ENCODE data around the gene ENTPD6. TPM values are rescaled to one million over a fixed set of nuclear protein-coding genes. Genes with fewer than 3 reads are reported as not detected.

The ENTPD6 gene
- total RNA-seq, 2 donors from 2014 or later: 77.1 to 93.6 TPM

DNA sequence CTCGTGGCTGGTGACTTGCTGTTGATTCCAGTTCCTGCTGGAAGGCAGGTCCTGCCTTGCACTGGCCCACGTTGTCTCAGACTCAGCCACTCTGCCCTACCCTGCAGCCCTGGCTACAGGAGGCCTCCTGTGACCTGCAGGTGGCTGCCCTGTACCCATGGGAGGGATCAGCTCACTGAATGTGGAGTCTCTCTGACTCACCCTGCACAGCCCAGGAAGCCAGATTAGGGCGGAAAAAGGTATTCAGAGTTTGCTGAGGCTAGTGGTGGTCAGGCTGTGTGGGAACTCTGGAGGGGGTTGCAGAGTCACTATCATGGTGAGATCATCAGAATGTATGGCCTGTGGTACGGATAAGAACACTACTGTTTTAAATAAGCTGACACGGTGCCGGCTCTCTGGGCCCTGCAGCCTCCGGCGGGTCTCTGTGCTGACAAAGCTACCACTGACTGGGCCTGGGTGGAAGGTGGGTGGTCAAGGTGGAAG, 27.7 kb downstream of the ENTPD6 start:
- no peaks in the 10 kb centered on the region for H3K9me3 Mint-ChIP-seq
- no peaks in the 10 kb centered on the region for H3K27me3 Mint-ChIP-seq (ENCODE audit: insufficient read depth)
- Histone ChIP-seq H3K9ac (ENCODE audit: extremely low read depth, low read length, poor library complexity, severe bottlenecking) (peak overlapping the region; percentile 63), H3K4me3 (ENCODE audit: low read length) (no peak overlapping the region), H3K4me1 (ENCODE audit: control insufficient read depth, insufficient read depth, low read length) (peaks cover 14% of the 10 kb centered on the region), H3K27me3 (ENCODE audit: control insufficient read depth, insufficient read depth, low read length, poor library complexity, severe bottlenecking) (no peaks in the 10 kb centered on the region), H3K9me3 (ENCODE audit: control insufficient read depth, low read length) (no peaks in the 10 kb centered on the region), H3K27ac (ENCODE audit: low read depth, low read length) (peak overlapping the region; percentile 40), H3K36me3 (ENCODE audit: control insufficient read depth, insufficient read depth, low read length) (peaks cover 28% of the 10 kb centered on the region)
- H3K36me3 Mint-ChIP-seq (ENCODE audit: low read depth): peaks cover 17% of the 10 kb centered on the region
- peak; percentile 90 for DNase-seq
- peak overlapping the region; percentile 97 for H3K27ac Mint-ChIP-seq
- H3K4me1 Mint-ChIP-seq: peaks cover 17% of the 10 kb centered on the region
- 48 to 60% methylated on average over 4 to 8 of the region's 8 CpGs for WGBS, 2 experiments (ENCODE audit: insufficient coverage in 1 of 2, insufficient read length in 1 of 2)
- TF ChIP-seq, protein P1, sequence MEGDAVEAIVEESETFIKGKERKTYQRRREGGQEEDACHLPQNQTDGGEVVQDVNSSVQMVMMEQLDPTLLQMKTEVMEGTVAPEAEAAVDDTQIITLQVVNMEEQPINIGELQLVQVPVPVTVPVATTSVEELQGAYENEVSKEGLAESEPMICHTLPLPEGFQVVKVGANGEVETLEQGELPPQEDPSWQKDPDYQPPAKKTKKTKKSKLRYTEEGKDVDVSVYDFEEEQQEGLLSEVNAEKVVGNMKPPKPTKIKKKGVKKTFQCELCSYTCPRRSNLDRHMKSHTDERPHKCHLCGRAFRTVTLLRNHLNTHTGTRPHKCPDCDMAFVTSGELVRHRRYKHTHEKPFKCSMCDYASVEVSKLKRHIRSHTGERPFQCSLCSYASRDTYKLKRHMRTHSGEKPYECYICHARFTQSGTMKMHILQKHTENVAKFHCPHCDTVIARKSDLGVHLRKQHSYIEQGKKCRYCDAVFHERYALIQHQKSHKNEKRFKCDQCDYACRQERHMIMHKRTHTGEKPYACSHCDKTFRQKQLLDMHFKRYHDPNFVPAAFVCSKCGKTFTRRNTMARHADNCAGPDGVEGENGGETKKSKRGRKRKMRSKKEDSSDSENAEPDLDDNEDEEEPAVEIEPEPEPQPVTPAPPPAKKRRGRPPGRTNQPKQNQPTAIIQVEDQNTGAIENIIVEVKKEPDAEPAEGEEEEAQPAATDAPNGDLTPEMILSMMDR (conservative IDR thresholded peaks at IDR 0.05): peak; percentile 60
- peak overlapping the region; percentile 37 for H3K4me3 Mint-ChIP-seq

DNA sequence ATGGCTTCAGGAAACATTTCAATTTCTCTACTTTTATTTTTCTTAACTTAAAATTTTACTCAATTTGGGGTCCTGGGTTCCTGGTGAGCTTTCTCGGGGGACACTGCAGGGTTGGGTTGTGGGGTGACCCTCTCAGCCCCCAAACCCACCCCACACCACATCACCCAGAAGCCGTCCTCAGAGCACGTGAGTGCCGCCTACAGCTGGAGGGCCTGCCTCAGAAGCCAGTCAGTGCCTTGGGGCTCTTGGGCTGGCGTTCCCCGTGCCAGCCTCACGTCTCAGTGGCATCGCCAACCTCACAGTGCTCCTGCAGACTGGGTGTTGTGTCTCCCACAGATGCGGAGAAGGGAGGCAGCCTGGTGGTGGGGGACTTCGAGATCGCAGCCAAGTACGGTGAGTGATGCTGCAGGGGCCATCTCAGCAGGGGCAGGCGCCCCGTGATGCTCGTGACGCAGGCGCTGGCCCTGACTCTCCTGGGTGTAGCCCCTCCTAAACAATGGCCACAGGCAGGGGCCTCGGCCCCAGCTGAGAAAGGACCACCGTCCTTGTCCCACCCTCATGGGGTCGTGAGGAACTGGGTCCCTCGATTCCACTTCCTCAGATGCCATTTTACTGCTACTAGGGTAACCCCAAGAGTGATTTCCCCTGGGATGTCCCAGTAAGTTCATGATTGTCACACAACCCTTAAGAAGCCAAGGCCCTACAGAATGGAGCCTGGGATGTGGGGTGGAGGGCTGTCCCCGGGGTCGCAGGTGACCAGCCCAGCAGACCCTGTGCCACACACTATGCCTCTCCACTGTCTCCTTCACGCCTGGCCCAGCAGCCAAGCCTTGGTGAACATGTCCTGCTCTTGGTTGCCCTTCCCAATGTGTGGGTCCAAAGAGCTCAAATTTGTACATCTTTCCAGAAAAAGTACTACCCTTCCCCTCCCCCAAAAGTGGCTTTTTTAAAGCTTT, 28.5 kb downstream of the ENTPD6 start:
- peaks cover 15% of the 10 kb centered on the region for H3K36me3 Mint-ChIP-seq (ENCODE audit: low read depth)
- no peaks in the 10 kb centered on the region for H3K27me3 Mint-ChIP-seq (ENCODE audit: insufficient read depth)
- peaks cover 23% of the 10 kb centered on the region for H3K36me3 ChIP-seq (ENCODE audit: control insufficient read depth, insufficient read depth, low read length)
- 95% methylated on average over 19 to 24 of the region's 24 CpGs for WGBS, 2 experiments (ENCODE audit: insufficient coverage in 1 of 2, insufficient read length in 1 of 2)
- peaks cover 17% of the 10 kb centered on the region for H3K4me1 Mint-ChIP-seq
- H3K9me3 Mint-ChIP-seq: no peaks in the 10 kb centered on the region
- peak overlapping the region; percentile 63 for H3K9ac ChIP-seq (ENCODE audit: extremely low read depth, low read length, poor library complexity, severe bottlenecking)
- TF ChIP-seq, protein P1 (conservative IDR thresholded peaks at IDR 0.05): no peak
- H3K27me3 ChIP-seq (ENCODE audit: control insufficient read depth, insufficient read depth, low read length, poor library complexity, severe bottlenecking): no peaks in the 10 kb centered on the region
- H3K4me1 ChIP-seq (ENCODE audit: control insufficient read depth, insufficient read depth, low read length): peaks cover 14% of the 10 kb centered on the region
- no peaks in the 10 kb centered on the region for H3K9me3 ChIP-seq (ENCODE audit: control insufficient read depth, low read length)
- H3K4me3 ChIP-seq (ENCODE audit: low read length): no peak overlapping the region
- peak overlapping the region; percentile 37 for H3K4me3 Mint-ChIP-seq
- DNase-seq: peak; percentile 33
- H3K27ac ChIP-seq (ENCODE audit: low read depth, low read length): no peak overlapping the region
- peak overlapping the region; percentile 97 for H3K27ac Mint-ChIP-seq

DNA sequence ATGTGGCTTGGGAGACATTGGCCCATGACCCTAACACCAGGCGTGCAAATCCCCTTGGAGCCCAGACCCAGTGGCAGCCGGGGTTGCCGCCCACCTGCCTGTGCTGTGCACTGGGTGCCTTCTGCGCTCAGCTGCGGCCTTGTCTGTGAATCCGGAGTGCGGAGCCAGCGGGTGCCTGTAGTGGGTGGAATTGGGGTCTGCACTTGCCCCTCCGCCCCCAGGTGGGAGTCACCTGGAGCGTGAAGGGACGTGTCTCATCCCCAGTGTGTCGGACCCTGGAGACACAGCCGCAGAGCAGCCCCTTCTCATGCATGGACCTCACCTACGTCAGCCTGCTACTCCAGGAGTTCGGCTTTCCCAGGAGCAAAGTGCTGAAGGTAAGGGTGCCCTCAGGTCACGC, 29.4 kb downstream of the ENTPD6 start:
- no peak overlapping the region for H3K9ac ChIP-seq (ENCODE audit: extremely low read depth, low read length, poor library complexity, severe bottlenecking)
- DNase-seq: peak; percentile 26
- Mint-ChIP-seq H3K4me3 (no peak overlapping the region), H3K9me3 (no peaks in the 10 kb centered on the region), H3K27me3 (ENCODE audit: insufficient read depth) (no peaks in the 10 kb centered on the region), H3K27ac (no peak overlapping the region), H3K36me3 (ENCODE audit: low read depth) (peaks cover 11% of the 10 kb centered on the region), H3K4me1 (peaks cover 21% of the 10 kb centered on the region)
- no peak overlapping the region for H3K4me3 ChIP-seq (ENCODE audit: low read length)
- TF ChIP-seq, protein P1 (conservative IDR thresholded peaks at IDR 0.05): no peak
- H3K9me3 ChIP-seq (ENCODE audit: control insufficient read depth, low read length): no peaks in the 10 kb centered on the region
- no peaks in the 10 kb centered on the region for H3K27me3 ChIP-seq (ENCODE audit: control insufficient read depth, insufficient read depth, low read length, poor library complexity, severe bottlenecking)
- H3K27ac ChIP-seq (ENCODE audit: low read depth, low read length): no peak overlapping the region
- peaks cover 15% of the 10 kb centered on the region for H3K36me3 ChIP-seq (ENCODE audit: control insufficient read depth, insufficient read depth, low read length)
- WGBS, 2 experiments (ENCODE audit: insufficient coverage in 1 of 2, insufficient read length in 1 of 2): 95 to 96% methylated on average over 9 to 16 of the region's 16 CpGs
- peaks cover 14% of the 10 kb centered on the region for H3K4me1 ChIP-seq (ENCODE audit: control insufficient read depth, insufficient read depth, low read length)

Data from endodermal cell (in vitro differentiated cells).